Right ventricle myocardium inferior (tissue), 1 donor: Measurements from ENCODE around the gene ENTREP1. TPM values are rescaled to one million over a fixed set of nuclear protein-coding genes. Genes with fewer than 3 reads are reported as not detected.

Experiments
- ATAC-seq: fragments of 200-7000 bp; cut with Tn5 transposase; one replicate; pipeline ENCODE4 v1.9.1; 2020; ENCODE audit warnings: mild to moderate bottlenecking, moderate library complexity
- DNase-seq: peaks from one replicate; pipeline ENCODE4 v3.0.0; 2021; ENCODE audit errors: missing footprints
- intact Hi-C: fragments of 100-400 bp; cut with DNase I; formaldehyde crosslinking; loops from one replicate; pipeline ENCODE4 v1.11.0; 2022
- total RNA-seq: library from RNA; stranded (reverse); fragmentation: NEBNext Ultra II Directional; extraction: Animal tissue kit (Norgen Biotek cat#: 25700); gene quantifications from one replicate; pipeline ENCODE4 v1.2.1, GENCODE V29; 2021
- donor health status: DM: no; HTN: yes; CAD: no; lungs with severe emphysema.

ENTREP1 gene
- total RNA-seq, 1 donor from 2014 or later: 20.0 TPM

GRCh38 chr9:69317081-69317480 is 7.9 kb upstream of the ENTREP1 start:
- DNase-seq (no peak), ATAC-seq (no peak)
- intact Hi-C loops: no loop called here

- ATAC-seq (no peak), DNase-seq (no peak)
- intact Hi-C loops: no loop called here
These were observed 7.1 kb upstream of the ENTREP1 start for GRCh38 chr9:69317894-69318293.

GRCh38 chr9:69319324-69320025 is 5.5 kb upstream of the ENTREP1 start:
- no peak for ATAC-seq
- intact Hi-C loops: loop anchor here (10.0 kb wide), 1 partner anchor 285 kb away; the partner anchor contains the start of gene FXN
- no peak for DNase-seq

DNA sequence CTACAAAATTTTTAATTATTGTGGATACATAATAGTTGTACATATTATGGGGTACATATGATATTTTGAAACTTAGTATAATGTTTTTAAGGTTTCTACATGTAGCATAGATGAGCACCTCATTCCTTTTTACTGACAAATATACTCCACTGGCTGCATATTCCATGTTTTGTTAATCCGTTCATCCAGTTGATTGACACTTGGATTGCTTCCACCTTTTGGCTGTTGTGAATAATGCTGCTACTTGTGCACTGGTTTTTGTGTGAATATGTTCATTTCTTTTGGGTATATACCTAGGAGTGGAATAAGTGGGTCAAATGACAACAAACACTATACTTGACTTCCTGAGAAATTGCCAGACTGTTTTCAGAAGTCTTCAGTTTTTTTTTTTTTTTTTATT is 2.8 kb upstream of the ENTREP1 start:
- DNase-seq: no peak
- ATAC-seq: no peak
- intact Hi-C loops: loop anchor here (10.0 kb wide), 1 partner anchor 287 kb away; the partner anchor contains the start of gene FXN

DNA sequence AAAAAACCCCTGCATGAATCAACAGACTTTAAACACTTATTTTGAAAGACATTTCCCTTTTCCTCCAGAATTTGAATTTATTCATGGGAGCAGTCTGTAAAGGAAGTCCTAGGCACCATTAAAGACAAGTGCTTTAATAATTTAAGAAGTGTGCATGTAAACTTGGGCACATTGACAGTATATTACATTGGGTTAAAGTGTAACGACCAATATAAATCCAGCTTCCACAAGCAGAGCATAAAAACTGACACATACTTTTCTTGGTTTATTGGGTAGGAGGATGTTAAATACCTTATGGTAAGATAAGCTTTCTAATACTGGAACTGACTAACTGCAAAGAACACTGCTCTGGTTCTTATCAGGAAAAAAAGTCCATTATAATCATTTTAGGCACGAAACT is 1.2 kb upstream of the ENTREP1 start:
- no peak for ATAC-seq
- no peak for DNase-seq
- intact Hi-C loops: loop anchor here (2.0 to 10.0 kb wide), 2 partner anchors 27 to 289 kb away; partner anchors contain the start of gene FXN

DNA sequence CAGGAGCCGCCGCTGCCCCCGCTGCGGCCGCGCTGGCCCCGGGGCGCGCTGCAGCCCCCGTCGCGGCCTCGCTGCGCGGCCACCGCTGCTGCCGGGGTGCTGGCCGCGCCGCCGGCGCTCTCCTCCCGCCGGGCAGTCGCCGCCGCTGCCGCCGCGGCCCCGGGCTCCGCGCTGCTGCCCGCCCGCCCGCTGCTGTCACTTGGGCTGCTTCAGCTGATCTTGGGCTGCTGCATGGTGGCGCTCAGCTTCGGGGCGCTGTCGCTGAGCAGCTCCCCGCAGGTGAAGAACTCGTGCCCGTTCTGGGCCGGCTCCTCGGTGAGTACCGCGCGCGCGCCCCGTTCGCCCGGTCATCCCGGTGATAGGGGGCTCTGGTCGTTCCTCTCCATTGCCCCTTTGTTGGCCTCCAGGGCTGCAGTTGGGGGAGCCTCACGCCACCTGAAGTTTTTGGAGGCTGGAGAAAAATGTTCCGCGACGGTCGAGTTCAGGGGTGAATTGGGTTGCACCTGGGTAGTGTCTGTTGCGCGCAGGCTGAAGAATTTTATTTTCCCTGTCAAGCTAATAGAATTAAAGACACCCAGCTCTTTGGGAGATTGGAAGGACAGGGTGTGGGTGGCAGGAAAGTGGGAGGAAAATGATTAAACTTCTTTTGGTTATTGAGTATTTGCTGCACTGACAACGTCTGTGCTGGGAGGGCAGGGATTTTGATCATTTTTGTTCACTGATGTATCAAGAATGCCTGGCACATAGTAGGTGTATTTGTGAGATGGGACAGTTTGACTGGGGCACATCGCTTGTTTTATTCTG is 596 bp downstream of the ENTREP1 start:
- peak; percentile 47 for DNase-seq
- intact Hi-C loops: loop anchor here (2.0 to 10.0 kb wide), 5 partner anchors 29 to 291 kb away; partner anchors contain the start of gene FXN

DNA sequence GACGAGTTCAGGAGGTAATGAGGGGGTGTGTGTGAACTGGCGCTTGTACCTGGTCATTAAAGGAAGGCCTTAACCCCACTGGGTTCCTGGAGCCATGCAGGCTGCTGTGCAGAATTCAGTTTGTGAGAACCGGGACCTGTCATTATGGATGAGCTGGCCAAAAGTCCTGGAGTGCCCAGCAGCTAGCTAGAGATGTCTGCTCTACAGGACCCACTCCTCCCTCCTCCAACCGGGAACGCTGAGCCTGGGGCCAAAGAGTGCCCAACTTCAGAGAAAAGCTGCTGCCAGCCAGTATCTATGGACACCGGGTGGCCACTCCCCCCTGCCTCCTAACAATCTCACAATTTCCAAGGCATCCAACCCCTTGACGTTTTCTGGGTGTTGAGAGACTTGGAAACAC is 1.2 kb downstream of the ENTREP1 start:
- no peak for DNase-seq
- ATAC-seq: peak; percentile 35
- intact Hi-C loops: loop anchor here (5.0 to 10.0 kb wide), 4 partner anchors 51 to 291 kb away; partner anchors contain the start of gene FXN

More for the DNA sequence above, 596 bp downstream of the ENTREP1 start:
- ATAC-seq: peak; percentile 20

DNA sequence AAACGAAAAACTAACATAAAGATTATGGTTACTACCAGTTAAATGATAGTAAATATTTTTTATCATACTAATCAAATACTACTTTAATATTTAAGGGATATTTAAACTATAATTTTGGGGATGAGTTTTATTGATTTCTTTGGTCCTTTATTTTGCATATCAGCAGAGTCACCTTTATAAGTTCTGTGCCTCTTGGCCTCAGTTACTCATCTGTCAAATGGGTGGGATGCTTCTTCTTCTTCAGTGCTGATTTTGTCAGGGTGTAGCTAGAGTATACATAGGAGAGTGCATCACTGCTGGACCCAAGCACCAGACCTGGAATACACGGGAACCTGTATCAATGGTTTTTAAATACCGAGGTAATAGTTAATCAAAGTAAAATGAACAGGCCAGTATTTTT is 5.6 kb downstream of the ENTREP1 start:
- ATAC-seq (no peak), DNase-seq (no peak)
- intact Hi-C loops: no loop called here

DNA sequence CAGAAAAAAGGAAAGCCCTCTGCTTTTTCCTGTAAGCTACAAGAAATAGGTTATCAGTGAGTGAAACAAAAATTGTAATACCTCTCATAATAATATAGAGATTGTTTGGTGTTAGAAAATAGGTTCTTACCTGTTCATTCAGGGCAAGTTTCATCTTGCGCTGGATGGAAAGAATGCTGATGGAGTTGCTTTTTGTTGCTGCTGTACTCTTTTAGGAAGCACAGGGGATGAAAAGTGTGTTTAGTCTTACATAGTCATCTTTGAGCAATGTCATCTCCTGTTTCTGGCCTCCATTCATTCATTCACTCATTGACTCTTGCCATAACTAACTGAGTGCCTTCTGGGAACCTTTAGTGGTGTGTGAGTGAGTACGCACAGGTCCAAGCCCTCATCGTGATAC is 6.4 kb downstream of the ENTREP1 start:
- intact Hi-C loops: no loop called here
- DNase-seq (no peak), ATAC-seq (no peak)

DNA sequence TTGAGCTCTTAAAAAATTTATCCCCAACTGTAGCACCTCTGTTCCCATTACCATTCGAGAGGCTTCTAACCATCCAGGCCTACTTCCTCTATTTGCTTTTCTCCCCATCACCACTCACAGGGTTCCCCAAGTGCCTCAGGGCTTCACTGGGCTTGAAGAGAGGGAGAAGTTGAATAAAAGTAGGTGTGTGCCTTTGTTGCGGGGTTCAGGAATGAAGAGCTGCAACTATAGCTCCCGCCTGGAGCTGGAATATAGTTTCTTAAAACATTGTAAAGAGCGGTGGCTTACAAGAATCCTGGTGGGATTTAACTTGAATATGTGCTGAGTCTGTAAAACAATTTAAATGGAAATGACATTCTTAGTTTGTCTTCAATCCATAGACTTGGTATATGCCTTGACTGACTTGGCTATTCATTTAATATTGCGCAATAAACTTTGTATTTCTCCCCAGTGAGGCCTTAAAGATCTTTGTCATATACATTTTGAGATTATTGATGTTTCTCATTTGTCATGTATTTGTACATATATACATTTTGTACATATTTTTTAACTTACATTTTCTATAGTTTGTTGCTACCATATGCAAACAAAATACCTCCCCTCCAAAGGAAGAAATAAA is 7.2 kb downstream of the ENTREP1 start:
- intact Hi-C loops: no loop called here
- DNase-seq: no peak
- no peak for ATAC-seq

GRCh38 chr9:69333716-69334115 is 8.7 kb downstream of the ENTREP1 start:
- ATAC-seq (no peak), DNase-seq (no peak)
- intact Hi-C loops: no loop called here

DNA sequence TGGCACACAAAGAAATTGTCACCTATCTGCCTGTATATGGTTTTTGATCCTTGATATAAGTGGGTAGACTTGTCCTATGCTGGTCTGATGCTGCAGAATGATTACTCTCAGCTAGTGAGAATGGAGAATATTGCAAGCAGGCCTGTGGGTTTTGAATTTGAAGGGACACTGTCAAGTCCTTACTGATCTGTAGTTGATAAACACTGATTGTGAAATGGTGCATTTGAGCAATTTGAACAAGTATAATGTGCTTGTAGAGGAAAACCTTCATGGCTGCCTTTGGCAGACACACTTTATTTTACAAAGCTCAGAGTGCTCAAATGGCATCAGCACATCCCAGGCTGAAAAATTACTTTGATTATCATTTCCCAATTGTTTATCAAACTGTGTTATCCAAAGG is 9.3 kb downstream of the ENTREP1 start:
- intact Hi-C loops: no loop called here
- DNase-seq (no peak), ATAC-seq (no peak)

GRCh38 chr9:69339620-69340019 is 14.6 kb downstream of the ENTREP1 start:
- DNase-seq: no peak
- ATAC-seq: peak; percentile 54
- intact Hi-C loops: no loop called here

- ATAC-seq: no peak
These were observed 15.6 kb downstream of the ENTREP1 start for GRCh38 chr9:69340631-69341030.

DNA sequence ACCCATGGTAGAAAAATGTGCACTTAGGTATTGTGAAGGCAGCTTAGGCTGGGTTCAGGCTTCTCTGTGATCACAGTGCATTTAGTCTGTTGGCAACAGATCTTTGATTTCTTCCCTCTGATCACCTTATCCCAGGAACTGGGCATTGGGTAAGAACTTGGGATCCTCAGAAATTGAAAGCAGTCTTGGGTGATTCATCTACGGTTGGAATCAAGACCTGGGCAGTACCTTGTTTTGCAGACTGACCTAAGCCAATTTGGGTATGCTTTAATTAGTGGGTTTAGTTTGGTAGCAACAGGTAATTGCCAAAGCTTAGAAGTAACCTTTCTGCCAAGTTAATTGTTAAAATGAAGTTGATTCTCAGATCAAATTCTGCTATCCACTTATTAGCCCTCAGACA is 17.8 kb downstream of the ENTREP1 start:
- DNase-seq: no peak
- intact Hi-C loops: no loop called here
- ATAC-seq: no peak

More at GRCh38 chr9:69340631-69341030, 15.6 kb downstream of the ENTREP1 start:
- intact Hi-C loops: no loop called here
- DNase-seq: no peak

GRCh38 chr9:69344459-69344858 is 19.4 kb downstream of the ENTREP1 start:
- intact Hi-C loops: no loop called here
- ATAC-seq: no peak

DNA sequence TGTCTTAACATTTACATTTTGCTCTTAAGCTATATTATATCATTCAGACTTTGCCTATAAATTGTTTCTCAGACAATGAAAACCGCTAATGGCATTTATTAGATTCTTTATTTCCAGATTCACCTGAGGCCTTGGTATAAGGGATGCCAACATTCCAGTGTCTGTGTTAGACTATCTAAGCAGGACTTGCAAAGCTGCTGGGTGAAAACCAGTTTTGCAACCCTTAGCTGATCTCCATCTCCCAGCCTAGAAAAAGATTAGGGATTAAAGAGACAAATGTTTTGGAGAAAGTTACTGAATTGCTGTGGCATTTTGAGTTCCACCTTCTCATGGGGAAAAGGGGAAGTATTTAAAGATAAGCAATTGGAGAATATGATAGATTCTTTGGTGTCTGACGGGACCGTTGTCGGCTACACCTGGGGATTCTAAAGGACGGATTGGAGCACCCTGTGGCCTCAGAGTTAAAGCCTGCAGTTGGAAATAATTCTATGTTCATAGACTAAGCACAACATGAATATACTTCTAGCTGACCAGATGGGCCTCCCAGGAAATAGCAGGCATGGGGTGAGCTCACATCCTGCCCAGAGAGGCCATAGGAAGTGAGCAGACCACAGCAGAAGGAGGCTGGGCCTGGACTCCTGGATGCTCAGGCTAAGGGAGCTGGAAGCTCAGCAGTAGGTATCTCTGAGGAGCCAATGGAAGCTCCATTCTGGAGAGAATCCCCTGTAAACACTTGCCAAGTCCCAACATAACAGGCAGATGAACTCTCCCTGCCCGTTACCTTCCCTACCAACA is 21.8 kb downstream of the ENTREP1 start:
- intact Hi-C loops: no loop called here
- no peak for DNase-seq
- no peak for ATAC-seq

More at GRCh38 chr9:69344459-69344858, 19.4 kb downstream of the ENTREP1 start:
- no peak for DNase-seq

- DNase-seq (no peak), ATAC-seq (no peak)
- intact Hi-C loops: no loop called here
These were observed 22.6 kb downstream of the ENTREP1 start for GRCh38 chr9:69347607-69348006.

DNA sequence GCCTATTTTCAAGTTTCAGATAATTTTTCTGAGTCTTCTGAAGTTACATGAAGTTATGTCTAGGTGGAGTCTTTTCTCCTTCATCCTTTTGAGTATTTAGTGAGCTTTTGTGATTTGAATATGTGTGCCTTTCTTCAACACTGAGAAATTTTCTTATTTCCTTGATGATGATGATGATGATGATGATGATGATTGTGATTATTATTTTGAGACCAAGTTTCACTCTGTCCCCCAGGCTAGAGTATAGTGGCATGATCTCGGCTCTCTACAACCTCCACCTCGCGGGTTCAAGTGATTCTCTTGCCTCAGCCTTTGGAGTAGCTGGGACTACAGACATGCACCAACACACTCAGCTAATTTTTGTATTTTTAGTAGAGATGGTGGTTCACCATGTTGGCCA is 26.2 kb downstream of the ENTREP1 start:
- intact Hi-C loops: no loop called here
- no peak for ATAC-seq
- DNase-seq: no peak
